ENCODE data around the gene IFT80.

GRCh38 chr3:160446522-160447056 lies 47.6 kb upstream of the IFT80 start:
- TF ChIP-seq CTCF (IDR thresholded peaks at IDR 0.05) (no peak), POLR2A (IDR thresholded peaks at IDR 0.05; ENCODE audit: low read depth) (no peak)
